Stomach smooth muscle (tissue), 2 donors: ENCODE measurements around the gene CCDC183.

ENCODE experiments used
- H3K27ac ChIP-seq: one replicate; pipeline ENCODE4 v1.7.0; 2013; ENCODE audit warnings: mild to moderate bottlenecking, low read length, inconsistent platforms
- H3K27me3 ChIP-seq, 2 donors: one replicate each; pipeline ENCODE4 v1.7.0; 2013; ENCODE audit warnings: low read length in 2 of 2; ENCODE audit not compliant: insufficient read depth in 2 of 2, control insufficient read depth in 1 of 2
- H3K36me3 ChIP-seq, 2 donors: one replicate each; pipeline ENCODE4 v1.7.0; 2013; ENCODE audit warnings: low read length in 2 of 2; ENCODE audit not compliant: control insufficient read depth in 2 of 2, insufficient read depth in 2 of 2
- H3K4me1 ChIP-seq: one replicate; pipeline ENCODE4 v1.7.0; 2013; ENCODE audit warnings: low read length; ENCODE audit not compliant: control insufficient read depth, insufficient read depth
- H3K4me3 ChIP-seq, 2 donors: one replicate each; pipeline ENCODE4 v1.7.0; 2013; ENCODE audit warnings: low read length in 2 of 2
- H3K9ac ChIP-seq, 2 donors: one replicate each; pipeline ENCODE4 v1.7.0; 2013; ENCODE audit warnings: low read length in 2 of 2, mild to moderate bottlenecking in 1 of 2
- H3K9me3 ChIP-seq, 2 donors: one replicate each; pipeline ENCODE4 v1.7.0; 2013; ENCODE audit warnings: low read length in 2 of 2; ENCODE audit not compliant: control insufficient read depth in 2 of 2
- donor health status: healthy.
- donor health status: Pancreatic carcinoma.

The CCDC183 gene

GRCh38 chr9:136854842-136855460, 58.8 kb downstream of the CCDC183 start:
- peaks cover 0 to 4% of the 10 kb centered on the region in 2 donors for H3K36me3 ChIP-seq

DNA sequence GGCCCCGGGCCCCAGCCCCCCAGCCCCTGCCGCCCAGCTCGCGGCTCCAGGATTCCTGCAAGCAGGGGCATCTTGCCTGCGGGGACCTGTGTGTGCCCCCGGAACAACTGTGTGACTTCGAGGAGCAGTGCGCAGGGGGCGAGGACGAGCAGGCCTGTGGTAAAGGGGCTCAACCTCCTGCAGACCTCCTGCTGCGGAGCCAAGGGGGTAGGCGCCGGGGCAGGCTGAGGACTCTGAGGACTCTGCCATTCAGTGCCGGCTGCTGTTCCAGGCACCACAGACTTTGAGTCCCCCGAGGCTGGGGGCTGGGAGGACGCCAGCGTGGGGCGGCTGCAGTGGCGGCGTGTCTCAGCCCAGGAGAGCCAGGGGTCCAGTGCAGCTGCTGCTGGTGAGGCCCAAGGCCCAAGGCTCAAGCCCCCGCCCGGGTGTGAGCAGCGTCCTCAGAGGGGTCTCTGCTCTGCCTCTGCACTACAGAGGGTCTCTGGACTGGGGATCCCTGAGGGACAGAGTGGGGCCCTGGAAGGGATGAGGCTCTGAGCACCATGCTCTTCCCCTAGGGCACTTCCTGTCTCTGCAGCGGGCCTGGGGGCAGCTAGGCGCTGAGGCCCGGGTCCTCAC, 59.4 kb downstream of the CCDC183 start:
- H3K27ac ChIP-seq = no peak overlapping the region
- no peak overlapping the region for H3K4me3 ChIP-seq
- no peaks in the 10 kb centered on the region for H3K27me3 ChIP-seq
- H3K36me3 ChIP-seq = peaks cover 0 to 4% of the 10 kb centered on the region in 2 donors
- peaks cover 24% of the 10 kb centered on the region for H3K4me1 ChIP-seq
- no peak overlapping the region for H3K9ac ChIP-seq
- no peaks in the 10 kb centered on the region for H3K9me3 ChIP-seq

More at GRCh38 chr9:136854842-136855460, 58.8 kb downstream of the CCDC183 start:
- H3K4me1 ChIP-seq = peaks cover 30% of the 10 kb centered on the region
- H3K9me3 ChIP-seq = no peaks in the 10 kb centered on the region
- H3K27me3 ChIP-seq = no peaks in the 10 kb centered on the region
- H3K9ac ChIP-seq = no peak overlapping the region
- no peak overlapping the region for H3K27ac ChIP-seq
- H3K4me3 ChIP-seq = no peak overlapping the region

DNA sequence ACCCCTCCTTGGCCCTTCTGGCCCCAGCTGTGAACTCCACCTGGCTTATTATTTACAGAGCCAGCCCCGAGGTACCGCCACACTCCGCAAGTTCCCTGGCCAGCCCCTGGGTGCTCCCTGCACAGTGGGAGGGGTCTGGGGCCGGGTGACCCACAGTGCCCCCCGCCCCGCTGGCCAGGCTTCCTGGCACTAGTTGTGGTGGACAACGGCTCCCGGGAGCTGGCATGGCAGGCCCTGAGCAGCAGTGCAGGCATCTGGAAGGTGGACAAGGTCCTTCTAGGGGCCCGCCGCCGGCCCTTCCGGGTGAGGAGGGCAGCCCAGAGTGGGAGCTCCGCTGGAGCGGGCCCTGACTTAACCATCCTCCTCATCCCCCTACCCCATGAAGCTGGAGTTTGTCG, 59.9 kb downstream of the CCDC183 start:
- no peaks in the 10 kb centered on the region for H3K9me3 ChIP-seq
- H3K27me3 ChIP-seq = no peaks in the 10 kb centered on the region
- H3K36me3 ChIP-seq = peaks cover 4% of the 10 kb centered on the region in 2 donors
- H3K27ac ChIP-seq = no peak overlapping the region
- no peak overlapping the region for H3K9ac ChIP-seq
- no peak overlapping the region for H3K4me3 ChIP-seq
- H3K4me1 ChIP-seq = peaks cover 22% of the 10 kb centered on the region

DNA sequence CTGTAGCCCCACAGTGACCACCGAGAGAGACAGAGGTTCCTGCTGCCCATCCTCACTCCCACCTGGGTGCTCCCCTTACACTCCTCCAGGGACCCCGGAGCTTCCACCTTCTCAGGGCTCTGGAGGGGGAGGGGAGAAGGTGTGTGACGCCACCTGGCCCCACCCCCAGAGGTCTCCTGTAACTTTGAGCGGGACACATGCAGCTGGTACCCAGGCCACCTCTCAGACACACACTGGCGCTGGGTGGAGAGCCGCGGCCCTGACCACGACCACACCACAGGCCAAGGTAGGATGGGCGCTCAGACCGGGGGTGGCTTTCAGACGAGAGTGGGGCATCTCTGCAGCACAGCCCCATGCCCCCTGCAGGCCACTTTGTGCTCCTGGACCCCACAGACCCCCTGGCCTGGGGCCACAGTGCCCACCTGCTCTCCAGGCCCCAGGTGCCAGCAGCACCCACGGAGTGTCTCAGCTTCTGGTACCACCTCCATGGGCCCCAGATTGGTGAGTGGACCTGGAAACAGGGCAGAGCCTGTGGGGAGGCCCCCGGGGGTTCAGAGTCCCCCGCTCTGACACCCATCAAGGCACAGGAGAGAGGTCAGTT, 60.5 kb downstream of the CCDC183 start:
- H3K9ac ChIP-seq = no peak overlapping the region
- no peak overlapping the region for H3K4me3 ChIP-seq
- no peak overlapping the region for H3K27ac ChIP-seq
- peaks cover 4 to 9% of the 10 kb centered on the region in 2 donors for H3K36me3 ChIP-seq
- peaks cover 23% of the 10 kb centered on the region for H3K4me1 ChIP-seq
- H3K27me3 ChIP-seq = no peaks in the 10 kb centered on the region
- no peaks in the 10 kb centered on the region for H3K9me3 ChIP-seq

- Histone ChIP-seq H3K4me3 (no peak overlapping the region), H3K9ac (no peak overlapping the region), H3K27me3 (no peaks in the 10 kb centered on the region), H3K9me3 (no peaks in the 10 kb centered on the region), H3K36me3 (peaks cover 8 to 13% of the 10 kb centered on the region in 2 donors), H3K27ac (no peak overlapping the region), H3K4me1 (peaks cover 23% of the 10 kb centered on the region)
Observed at GRCh38 chr9:136857166-136857565, 61.0 kb downstream of the CCDC183 start.
